Activated CD4-positive, alpha-beta T cell treated with anti-CD3 and anti-CD28 coated beads for 4 hours (primary cell): ENCODE measurements around the gene CFH.
"Not testable (repeated sequence)": the region's sequence is repeated elsewhere in the genome, so short reads cannot be mapped to it uniquely, and the experiment has no call there.

ENCODE experiments used
- DNase-seq, 2 donors: peaks; one replicate each; pipeline ENCODE4 v3.0.0-alpha.2; 2020

The CFH gene

GRCh38 chr1:196773713-196774112 is 121.9 kb downstream of the CFH start:
- no peak for DNase-seq

GRCh38 chr1:196774175-196774574 is 122.3 kb downstream of the CFH start:
- DNase-seq: no peak

DNA sequence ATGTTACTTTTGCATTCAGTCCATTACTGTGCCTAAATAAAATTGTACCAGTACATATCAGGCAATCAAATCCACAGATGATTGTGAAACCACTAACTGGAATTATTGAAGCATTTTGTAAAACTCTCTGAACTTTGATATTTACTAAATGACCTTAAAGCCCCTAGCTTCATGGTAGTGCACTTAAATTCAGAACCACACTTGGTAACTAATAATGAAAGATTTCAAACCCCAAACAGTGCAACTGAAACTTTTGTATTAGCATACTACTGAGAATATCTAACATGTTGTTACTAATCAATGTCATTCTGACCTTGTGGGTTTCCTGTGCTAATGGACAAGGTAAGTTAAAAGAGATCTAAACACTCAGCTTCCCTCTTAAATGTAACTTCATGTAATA is 122.8 kb downstream of the CFH start, which contains the start of gene CFHR3:
Gene CFHR3 (plus strand): TSS at position 238 of the 400 bp plus-strand sequence. CDS start 47 bp downstream, at position 285.
- no peak for DNase-seq

DNA sequence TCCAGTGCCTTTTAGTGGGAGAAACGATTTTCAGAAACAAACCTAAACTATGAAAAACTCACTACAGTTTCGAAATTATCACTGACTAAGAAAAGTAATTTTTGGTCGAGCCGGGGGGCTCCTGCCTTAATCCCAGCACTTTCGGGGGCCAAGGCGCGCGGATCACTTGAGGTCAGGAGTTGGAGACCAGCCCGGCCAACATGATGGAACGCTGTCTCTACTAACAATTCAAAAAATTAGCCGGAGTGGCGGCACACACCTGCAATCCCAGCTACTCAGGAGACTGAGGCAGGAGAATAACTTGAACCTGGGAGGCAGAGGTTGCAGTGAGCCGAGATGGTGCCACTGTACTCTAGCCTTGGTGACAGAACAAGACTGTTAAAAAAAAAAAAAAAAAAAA is 125.8 kb downstream of the CFH start:
- no peak for DNase-seq

DNA sequence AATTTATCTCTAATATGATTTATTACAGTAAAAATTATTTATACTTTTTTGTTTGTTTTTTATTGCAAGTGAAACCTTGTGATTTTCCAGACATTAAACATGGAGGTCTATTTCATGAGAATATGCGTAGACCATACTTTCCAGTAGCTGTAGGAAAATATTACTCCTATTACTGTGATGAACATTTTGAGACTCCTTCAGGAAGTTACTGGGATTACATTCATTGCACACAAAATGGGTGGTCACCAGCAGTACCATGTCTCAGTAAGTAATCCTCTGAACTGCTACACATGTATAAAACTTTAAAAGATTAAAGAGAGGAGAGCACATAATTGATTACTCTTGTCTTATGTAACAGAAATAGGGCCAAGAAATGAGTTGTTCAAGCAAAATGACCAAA is 127.2 kb downstream of the CFH start:
- DNase-seq: no peak

GRCh38 chr1:196791252-196791651 is 139.4 kb downstream of the CFH start:
- not testable (repeated sequence) for DNase-seq

- not testable (repeated sequence) for DNase-seq
Measured at GRCh38 chr1:196794103-196794502, 142.3 kb downstream of the CFH start.
